Progenitor cell of endocrine pancreas (in vitro differentiated cells): ENCODE results near the gene NXF3. TPM values are rescaled to one million over a fixed set of nuclear protein-coding genes. Genes with fewer than 3 reads are reported as not detected.
"Not testable (repeated sequence)": the region's sequence is repeated elsewhere in the genome, so short reads cannot be mapped to it uniquely, and the experiment has no call there.

ENCODE experiments used
- DNase-seq: peaks from one replicate; pipeline ENCODE4 v3.0.0; 2021; ENCODE audit warnings: low spot score; ENCODE audit not compliant: unreplicated experiment
- H3K27ac Mint-ChIP-seq: 2 replicates; pipeline ENCODE4 v1.8.0; 2021; ENCODE audit warnings: mild to moderate bottlenecking, moderate library complexity, mixed read lengths
- H3K27me3 Mint-ChIP-seq: 2 replicates; pipeline ENCODE4 v1.8.0; 2021; ENCODE audit warnings: mixed read lengths
- H3K36me3 Mint-ChIP-seq: 2 replicates; pipeline ENCODE4 v1.8.0; 2022; ENCODE audit warnings: mixed read lengths; ENCODE audit not compliant: insufficient read depth
- H3K4me1 Mint-ChIP-seq: 2 replicates; pipeline ENCODE4 v1.8.0; 2021; ENCODE audit warnings: low read depth, mixed read lengths
- H3K4me3 Mint-ChIP-seq: 2 replicates; pipeline ENCODE4 v1.8.0; 2021; ENCODE audit warnings: low read depth, mild to moderate bottlenecking, moderate library complexity, mixed read lengths
- H3K9me3 Mint-ChIP-seq: 2 replicates; pipeline ENCODE4 v1.8.0; 2021; ENCODE audit warnings: low read depth, mixed read lengths
- CTCF ChIP-seq: fragments of 200-600 bp; sonication (generic); IDR thresholded peaks from one replicate; pipeline ENCODE4 v1.5.0; 2021; ENCODE audit warnings: antibody characterized with exemption, mild to moderate bottlenecking; ENCODE audit not compliant: unreplicated experiment
- total RNA-seq: library from RNA; stranded (reverse); gene quantifications from 2 replicates; pipeline ENCODE4 v1.2.1, GENCODE V29; 2021

Gene NXF3
- total RNA-seq, 1 donor from 2014 or later: not detected

GRCh38 chrX:103056902-103057301 lies 36.0 kb downstream of the NXF3 start:
- Mint-ChIP-seq H3K4me3 (no peak overlapping the region), H3K9me3 (peaks cover 17% of the 10 kb centered on the region), H3K27me3 (no peaks in the 10 kb centered on the region), H3K27ac (peak overlapping the region; percentile 64), H3K36me3 (peaks cover 3% of the 10 kb centered on the region), H3K4me1 (peaks cover 10% of the 10 kb centered on the region)
- TF ChIP-seq CTCF: no peak
- DNase-seq: no peak

GRCh38 chrX:103052625-103053024 lies 40.3 kb downstream of the NXF3 start:
- Mint-ChIP-seq H3K27me3 (no peaks in the 10 kb centered on the region), H3K9me3 (peaks cover 37% of the 10 kb centered on the region), H3K4me3 (no peak overlapping the region), H3K27ac (no peak overlapping the region), H3K4me1 (peaks cover 7% of the 10 kb centered on the region), H3K36me3 (no peaks in the 10 kb centered on the region)
- TF ChIP-seq CTCF: no peak
- DNase-seq: no peak

GRCh38 chrX:103051260-103051789 lies 41.6 kb downstream of the NXF3 start:
- TF ChIP-seq CTCF: no peak
- no peak overlapping the region for H3K27ac Mint-ChIP-seq
- no peak for DNase-seq
- peaks cover 45% of the 10 kb centered on the region for H3K9me3 Mint-ChIP-seq
- peaks cover 2% of the 10 kb centered on the region for H3K4me1 Mint-ChIP-seq
- H3K36me3 Mint-ChIP-seq: no peaks in the 10 kb centered on the region
- H3K27me3 Mint-ChIP-seq: no peaks in the 10 kb centered on the region
- no peak overlapping the region for H3K4me3 Mint-ChIP-seq

- not testable (repeated sequence) for H3K4me1 Mint-ChIP-seq, H3K27ac Mint-ChIP-seq, DNase-seq, H3K4me3 Mint-ChIP-seq, H3K27me3 Mint-ChIP-seq, H3K36me3 Mint-ChIP-seq
- peaks cover 23% of the 10 kb centered on the region for H3K9me3 Mint-ChIP-seq
Measured at GRCh38 chrX:103033371-103033770, 59.6 kb downstream of the NXF3 start.

Other genes with a start within 250 kb of the NXF3 start
- gene RAB40AL, start 155.9 kb downstream of the NXF3 start, total RNA-seq: 1.1 and 2.2 TPM in 2 replicates
- gene BEX1, start 29.0 kb downstream of the NXF3 start, total RNA-seq: 123 and 128 TPM in 2 replicates
- 68.1 and 74.9 TPM in 2 replicates for gene BEX4, start 122.0 kb upstream of the NXF3 start, total RNA-seq
- 65.1 and 71.0 TPM in 2 replicates for gene TCEAL8, start 162.0 kb upstream of the NXF3 start, total RNA-seq
- gene TCEAL5, start 183.6 kb upstream of the NXF3 start, total RNA-seq: not detected in 2 replicates
- gene BEX2, start 217.8 kb upstream of the NXF3 start, total RNA-seq: 36.0 and 42.0 TPM in 2 replicates
- 4.9 and 5.1 TPM in 2 replicates for gene TCEAL7, start 237.1 kb upstream of the NXF3 start, total RNA-seq